Central memory CD8-positive, alpha-beta T cell (primary cell): ENCODE measurements around the gene CMIP.
A peak's percentile ranks its signal among the peaks of the same experiment; 100 is the strongest.

Experiments
- ATAC-seq: fragments of 150-1000 bp; cut with Tn5 transposase; replicated peaks from 2 replicates; pipeline ENCODE4 v1.10.0; 2022; ENCODE audit warnings: mild to moderate bottlenecking, moderate FRiP score, moderate number of reproducible peaks; ENCODE audit not compliant: poor library complexity, severe bottlenecking; ENCODE audit errors: extremely low read depth
- DNase-seq, 2 donors: peaks; one replicate each; pipeline ENCODE4 v3.0.0; 2021; ENCODE audit warnings: low spot score in 2 of 2
- H3K27ac Mint-ChIP-seq: one replicate; pipeline ENCODE4 v1.8.0; 2022; ENCODE audit warnings: low read depth, mild to moderate bottlenecking, moderate library complexity, mixed read lengths
- H3K27me3 Mint-ChIP-seq: one replicate; pipeline ENCODE4 v1.8.0; 2022; ENCODE audit warnings: mixed read lengths
- H3K36me3 Mint-ChIP-seq: one replicate; pipeline ENCODE4 v1.8.0; 2022; ENCODE audit warnings: mild to moderate bottlenecking, moderate library complexity, mixed read lengths; ENCODE audit not compliant: insufficient read depth
- H3K4me1 Mint-ChIP-seq: one replicate; pipeline ENCODE4 v1.8.0; 2022; ENCODE audit warnings: mixed read lengths
- H3K4me3 Mint-ChIP-seq: one replicate; pipeline ENCODE4 v1.8.0; 2022; ENCODE audit warnings: mild to moderate bottlenecking, moderate library complexity, mixed read lengths
- H3K9me3 Mint-ChIP-seq: one replicate; pipeline ENCODE4 v1.8.0; 2022; ENCODE audit warnings: mixed read lengths

CMIP gene

DNA sequence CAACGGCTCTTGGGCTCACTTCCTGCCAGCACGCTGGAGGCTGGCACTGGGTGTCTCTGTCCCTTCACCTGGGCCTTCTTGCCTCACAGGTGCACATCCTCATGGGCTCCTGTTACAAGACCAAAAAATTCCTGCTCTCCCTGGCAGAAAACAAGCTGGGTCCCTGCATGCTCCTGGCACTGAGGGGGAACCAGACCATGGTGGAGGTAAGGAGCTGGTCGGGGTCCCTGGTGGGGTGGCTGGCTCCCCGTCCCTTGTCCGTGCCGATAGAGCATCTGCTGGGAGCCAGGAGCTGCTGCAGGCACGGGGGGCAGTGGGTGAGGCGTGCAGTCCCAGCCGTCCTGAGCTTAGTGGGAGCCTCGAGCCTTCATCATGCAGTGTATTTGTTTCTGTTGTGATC is 255.0 kb downstream of the CMIP start:
- H3K27ac Mint-ChIP-seq, result no peak overlapping the region
- H3K4me3 Mint-ChIP-seq, result no peak overlapping the region
- no peaks in the 10 kb centered on the region for H3K27me3 Mint-ChIP-seq
- no peaks in the 10 kb centered on the region for H3K9me3 Mint-ChIP-seq
- DNase-seq (no peak), ATAC-seq (no peak)
- H3K36me3 Mint-ChIP-seq, result peaks cover 32% of the 10 kb centered on the region
- H3K4me1 Mint-ChIP-seq, result peaks cover 9% of the 10 kb centered on the region

DNA sequence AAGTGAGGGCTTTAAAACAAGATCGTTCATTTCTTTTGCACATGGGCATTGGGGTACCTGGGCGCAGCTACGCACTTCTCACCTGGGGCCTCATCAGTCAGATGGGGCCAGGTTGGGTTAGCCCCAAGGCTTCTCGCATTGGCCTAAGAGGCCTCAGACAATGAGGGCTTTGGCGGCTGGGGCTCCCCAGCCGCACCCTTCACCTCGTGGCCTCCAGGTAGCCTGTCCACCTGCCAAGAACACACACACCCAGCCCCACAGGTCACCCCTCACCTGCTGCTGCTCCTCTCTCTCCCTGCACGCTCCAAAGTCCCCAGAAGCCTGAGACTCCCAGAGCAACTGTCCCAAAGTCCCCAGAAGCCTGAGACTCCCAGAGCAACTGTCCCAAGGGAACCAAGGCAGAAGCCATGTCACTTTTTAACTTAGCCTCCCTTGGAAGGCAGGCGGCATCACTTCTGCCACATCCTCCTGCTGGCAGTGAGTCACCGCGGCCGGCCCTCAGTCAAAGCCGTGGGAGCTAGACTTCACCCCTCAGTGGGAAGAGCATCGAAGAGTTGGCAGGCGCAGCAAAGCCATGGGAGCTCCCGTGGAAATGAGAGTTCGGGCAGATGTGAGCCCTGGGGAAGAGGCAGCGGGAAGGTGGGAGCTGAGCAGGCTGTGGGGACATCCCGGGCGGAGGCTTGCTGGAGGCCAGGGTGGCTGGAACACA is 255.6 kb downstream of the CMIP start:
- Mint-ChIP-seq H3K9me3 (no peaks in the 10 kb centered on the region), H3K27ac (peak overlapping the region; percentile 65), H3K4me1 (peaks cover 5% of the 10 kb centered on the region), H3K4me3 (no peak overlapping the region), H3K36me3 (peaks cover 30% of the 10 kb centered on the region), H3K27me3 (no peaks in the 10 kb centered on the region)
- ATAC-seq, result no peak
- DNase-seq, result no peak

DNA sequence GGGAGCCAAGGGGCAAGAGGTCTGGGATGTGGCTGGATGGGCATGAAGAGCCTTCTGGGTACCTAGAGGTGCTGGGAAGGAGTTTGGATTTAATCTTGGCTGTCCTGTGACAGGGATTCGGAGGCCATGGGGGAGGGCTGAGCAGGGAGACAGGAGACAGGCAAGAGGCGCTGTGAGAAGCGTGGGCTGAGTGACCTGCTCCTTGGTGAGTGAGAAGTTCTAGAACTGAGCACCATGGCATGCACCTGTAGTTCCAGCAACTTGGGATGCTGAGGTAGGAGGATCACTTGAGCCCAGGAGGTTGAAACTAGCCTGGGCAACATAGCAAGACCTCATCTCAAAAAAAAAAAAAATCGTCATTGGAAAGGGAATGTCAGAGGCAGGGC is 256.2 kb downstream of the CMIP start:
- DNase-seq (no peak), ATAC-seq (no peak)
- no peaks in the 10 kb centered on the region for H3K9me3 Mint-ChIP-seq
- no peak overlapping the region for H3K4me3 Mint-ChIP-seq
- peak overlapping the region; percentile 67 for H3K27ac Mint-ChIP-seq
- no peaks in the 10 kb centered on the region for H3K4me1 Mint-ChIP-seq
- H3K36me3 Mint-ChIP-seq, result peaks cover 27% of the 10 kb centered on the region
- H3K27me3 Mint-ChIP-seq, result no peaks in the 10 kb centered on the region

DNA sequence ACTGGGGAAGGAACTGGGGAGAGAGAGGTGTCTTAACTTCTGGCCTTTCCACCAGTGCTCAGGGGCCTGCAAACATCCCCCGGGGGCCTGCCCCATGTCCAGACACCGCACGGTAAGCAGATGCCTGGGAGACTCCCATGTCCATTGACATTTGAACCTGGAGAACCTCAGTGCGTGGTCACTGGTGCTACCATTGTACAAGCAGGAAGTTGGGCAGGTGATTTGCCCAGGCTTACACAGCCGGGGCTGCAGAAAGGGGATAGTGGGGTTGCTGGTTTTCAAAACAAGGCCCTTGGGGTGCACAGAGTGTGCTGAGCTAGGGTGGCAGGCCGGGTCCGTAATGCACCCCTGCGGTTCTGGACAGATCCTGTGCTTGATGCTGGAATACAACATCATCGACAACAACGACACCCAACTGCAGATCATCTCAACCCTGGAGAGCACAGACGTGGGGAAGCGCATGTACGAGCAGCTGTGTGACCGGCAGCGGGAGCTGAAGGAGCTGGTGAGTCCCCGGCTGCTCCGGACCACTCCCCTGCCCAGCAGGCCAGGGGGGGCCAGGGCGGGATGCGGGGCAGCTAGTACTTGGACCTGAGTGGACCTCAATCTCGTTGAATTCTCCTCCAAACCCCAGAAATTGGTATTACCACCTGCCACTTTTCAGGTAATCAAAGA is 256.8 kb downstream of the CMIP start:
- ATAC-seq, result no peak
- Mint-ChIP-seq H3K4me3 (no peak overlapping the region), H3K27ac (peak overlapping the region; percentile 67)

DNA sequence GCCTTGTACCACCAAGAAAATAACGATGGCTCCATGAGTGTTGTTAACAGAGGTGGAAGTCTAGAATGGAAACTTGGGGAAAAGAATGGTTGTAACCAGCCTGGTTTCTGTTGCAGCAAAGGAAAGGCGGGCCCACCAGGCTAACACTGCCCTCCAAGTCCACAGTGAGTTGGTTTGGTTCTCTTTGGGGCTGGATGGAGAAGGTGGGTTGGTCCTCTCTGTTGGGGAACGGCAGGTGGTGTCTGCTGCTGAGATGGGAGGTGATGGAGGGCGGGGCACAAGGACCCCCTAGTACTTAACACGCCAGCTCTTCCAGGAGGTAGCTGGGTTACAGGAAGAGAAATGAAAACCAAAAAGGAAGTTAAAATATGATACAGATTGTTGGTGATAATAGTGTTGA is 257.9 kb downstream of the CMIP start:
- DNase-seq (no peak), ATAC-seq (no peak)
- Mint-ChIP-seq H3K4me3 (no peak overlapping the region), H3K27me3 (no peaks in the 10 kb centered on the region), H3K27ac (peak overlapping the region; percentile 57), H3K36me3 (peaks cover 26% of the 10 kb centered on the region), H3K9me3 (no peaks in the 10 kb centered on the region), H3K4me1 (no peaks in the 10 kb centered on the region)

More for the DNA sequence above, 256.8 kb downstream of the CMIP start:
- H3K4me1 Mint-ChIP-seq, result no peaks in the 10 kb centered on the region
- no peaks in the 10 kb centered on the region for H3K27me3 Mint-ChIP-seq
- DNase-seq, result no peak
- no peaks in the 10 kb centered on the region for H3K9me3 Mint-ChIP-seq
- peaks cover 24% of the 10 kb centered on the region for H3K36me3 Mint-ChIP-seq

- Mint-ChIP-seq H3K4me3 (no peak overlapping the region), H3K27ac (peak overlapping the region; percentile 61), H3K9me3 (no peaks in the 10 kb centered on the region), H3K27me3 (no peaks in the 10 kb centered on the region), H3K36me3 (peaks cover 29% of the 10 kb centered on the region), H3K4me1 (no peaks in the 10 kb centered on the region)
- ATAC-seq, result no peak
- DNase-seq, result no peak
Measured at GRCh38 chr16:81703177-81704155, 258.9 kb downstream of the CMIP start.

GRCh38 chr16:81705261-81705660 is 260.7 kb downstream of the CMIP start:
- H3K9me3 Mint-ChIP-seq, result no peaks in the 10 kb centered on the region
- no peaks in the 10 kb centered on the region for H3K4me1 Mint-ChIP-seq
- DNase-seq (no peak), ATAC-seq (no peak)
- no peak overlapping the region for H3K4me3 Mint-ChIP-seq
- H3K27ac Mint-ChIP-seq, result no peak overlapping the region
- H3K27me3 Mint-ChIP-seq, result no peaks in the 10 kb centered on the region
- H3K36me3 Mint-ChIP-seq, result peaks cover 28% of the 10 kb centered on the region

DNA sequence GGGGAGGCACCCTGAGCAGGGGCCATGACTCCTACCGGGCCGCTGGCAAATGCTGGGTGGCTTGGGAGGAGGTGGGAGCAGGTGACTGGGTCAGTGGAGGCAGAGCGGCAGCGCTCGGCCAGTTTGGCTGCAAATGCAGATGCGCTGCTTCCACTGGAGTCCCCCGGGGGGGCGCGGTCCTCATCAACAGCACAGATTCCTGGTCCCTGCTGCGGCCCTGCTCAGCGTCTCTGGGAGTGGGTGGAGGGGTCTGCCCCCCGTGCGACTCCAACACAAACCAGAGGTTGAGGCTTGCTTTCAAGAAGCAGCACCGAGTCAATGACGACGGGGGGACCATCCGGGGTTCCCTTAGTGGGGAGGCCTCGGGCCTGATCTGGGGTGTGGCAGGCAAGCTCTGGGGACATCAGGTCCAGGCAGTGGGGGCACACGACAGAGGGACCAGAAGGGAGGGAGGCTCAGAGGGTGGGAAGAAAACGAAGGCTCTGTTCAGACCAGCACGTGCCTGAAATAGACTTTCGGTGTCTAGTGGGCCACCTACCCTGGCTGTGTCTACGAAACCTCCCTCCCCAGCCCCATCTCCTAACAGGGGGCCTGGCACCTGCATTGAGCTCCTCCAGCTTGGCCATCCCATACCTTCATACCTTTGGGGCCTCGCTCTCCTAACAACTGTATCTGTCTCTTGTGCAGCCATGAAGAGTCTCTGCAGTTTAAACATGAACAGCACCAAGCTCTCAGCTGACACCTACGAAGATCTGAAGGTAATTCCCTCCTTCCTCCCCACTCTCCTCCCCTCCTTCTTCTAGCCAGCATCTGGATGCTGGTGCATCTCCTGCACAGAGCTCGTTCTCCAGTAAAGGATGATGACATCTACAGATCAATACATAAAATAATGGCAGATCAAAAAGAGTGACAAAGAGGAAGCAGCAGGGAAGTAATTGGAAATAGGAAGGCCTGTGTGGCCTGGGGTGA is 262.0 kb downstream of the CMIP start:
- ATAC-seq (no peak), DNase-seq (no peak)
- Mint-ChIP-seq H3K4me3 (no peak overlapping the region), H3K9me3 (no peaks in the 10 kb centered on the region), H3K27ac (peak overlapping the region; percentile 83), H3K27me3 (no peaks in the 10 kb centered on the region), H3K4me1 (no peaks in the 10 kb centered on the region), H3K36me3 (peaks cover 28% of the 10 kb centered on the region)

DNA sequence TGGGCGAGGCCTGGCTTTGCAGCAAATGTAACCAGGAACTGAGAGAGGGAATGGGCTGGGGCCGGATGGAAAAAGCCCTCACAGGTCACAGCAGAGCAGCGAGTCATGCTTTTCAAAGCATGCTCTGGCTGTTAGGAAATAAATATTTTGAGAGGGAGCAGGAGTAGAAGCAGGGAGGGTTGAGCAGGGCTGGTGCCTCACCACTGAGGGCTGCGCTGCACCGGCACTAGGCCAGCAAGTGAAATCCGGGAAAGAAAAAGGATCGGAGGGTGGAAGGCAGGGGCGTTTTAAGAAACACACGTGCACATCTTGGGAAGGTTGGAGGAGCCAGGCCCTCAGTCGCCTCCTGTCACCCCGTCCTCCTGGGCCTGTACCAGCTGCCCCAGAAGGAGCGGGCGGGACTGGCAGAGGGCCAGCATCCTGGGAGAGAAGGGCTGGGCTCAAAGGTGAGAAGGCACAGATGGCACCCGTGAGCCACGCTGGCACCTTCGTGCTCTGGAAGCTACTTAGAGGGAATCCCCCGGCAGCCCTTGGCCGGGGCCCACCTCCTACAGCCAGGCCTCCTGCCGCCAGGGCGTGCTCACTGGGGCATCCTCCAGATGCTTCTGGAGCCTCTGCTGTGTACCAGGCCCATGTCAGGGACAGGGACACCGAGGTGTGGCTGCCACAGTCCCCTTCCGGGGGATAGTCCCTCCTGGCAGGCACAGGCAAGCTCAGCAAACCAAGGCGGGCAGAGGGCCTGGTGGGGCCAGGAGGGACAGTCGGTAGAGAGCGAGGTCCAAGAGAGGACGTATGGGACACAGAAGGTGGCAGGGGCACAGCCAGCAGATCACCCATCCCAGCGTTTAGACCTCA is 263.0 kb downstream of the CMIP start:
- ATAC-seq, result no peak
- Mint-ChIP-seq H3K27ac (peak overlapping the region; percentile 83), H3K36me3 (peaks cover 28% of the 10 kb centered on the region), H3K27me3 (no peaks in the 10 kb centered on the region), H3K4me1 (no peaks in the 10 kb centered on the region), H3K9me3 (no peaks in the 10 kb centered on the region), H3K4me3 (peak overlapping the region; percentile 16)
- no peak for DNase-seq

DNA sequence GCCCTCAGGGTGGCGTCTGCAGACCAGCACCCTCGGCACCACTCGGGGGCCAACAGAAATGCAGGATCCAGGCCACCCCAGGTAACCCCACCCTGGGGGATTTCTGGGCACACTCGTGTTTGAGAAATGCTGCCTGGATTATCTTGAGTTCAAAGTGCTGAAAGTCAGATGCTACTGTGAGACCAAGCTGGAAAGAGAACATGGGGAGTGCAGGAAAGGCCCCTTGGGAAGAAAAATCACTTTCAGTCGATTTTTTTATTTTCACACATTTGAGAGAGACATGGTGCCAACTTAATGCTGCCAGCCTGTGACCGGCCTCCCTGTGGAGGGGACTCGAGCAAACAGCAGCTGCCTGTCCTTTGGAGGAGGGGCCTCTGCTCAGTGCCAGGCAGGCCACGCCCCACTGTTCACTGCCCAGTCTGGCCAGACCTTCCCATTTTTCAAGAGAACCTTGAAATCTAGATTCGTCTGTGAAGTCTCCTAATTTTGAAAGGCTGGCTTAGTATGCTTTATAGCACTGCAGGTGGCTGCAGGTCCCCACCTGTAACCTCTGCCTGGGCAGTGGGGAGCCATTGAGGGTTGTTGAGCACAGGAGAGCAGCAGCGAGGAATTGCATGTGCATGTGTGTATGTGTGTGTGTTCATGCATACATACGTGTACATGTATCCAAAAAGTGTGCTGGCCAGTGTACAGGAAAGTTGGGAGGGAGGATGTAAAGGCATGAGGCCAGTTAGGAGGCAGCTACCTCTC is 263.8 kb downstream of the CMIP start:
- ATAC-seq (no peak), DNase-seq (no peak)
- no peaks in the 10 kb centered on the region for H3K27me3 Mint-ChIP-seq
- H3K36me3 Mint-ChIP-seq, result peaks cover 23% of the 10 kb centered on the region
- H3K9me3 Mint-ChIP-seq, result no peaks in the 10 kb centered on the region
- peak overlapping the region; percentile 62 for H3K27ac Mint-ChIP-seq
- no peak overlapping the region for H3K4me3 Mint-ChIP-seq
- no peaks in the 10 kb centered on the region for H3K4me1 Mint-ChIP-seq
